Memory B cell (primary cell): ENCODE data around the gene AEBP2.
"Not testable (repeated sequence)": the region's sequence is repeated elsewhere in the genome, so short reads cannot be mapped to it uniquely, and the experiment has no call there.

Experiments used
- ATAC-seq: fragments of 150-1000 bp; cut with Tn5 transposase; 2 replicates; pipeline ENCODE4 v1.10.0; 2021; ENCODE audit warnings: low read depth, mild to moderate bottlenecking, moderate library complexity
- DNase-seq, 2 donors: peaks; one replicate each; pipeline ENCODE4 v3.0.0; 2022; ENCODE audit warnings: low spot score in 2 of 2
- H3K27ac Mint-ChIP-seq: one replicate; pipeline ENCODE4 v1.8.0; 2022; ENCODE audit warnings: mild to moderate bottlenecking, moderate library complexity, mixed read lengths
- H3K27me3 Mint-ChIP-seq: one replicate; pipeline ENCODE4 v1.8.0; 2022; ENCODE audit warnings: mixed read lengths
- H3K36me3 Mint-ChIP-seq: one replicate; pipeline ENCODE4 v1.8.0; 2022; ENCODE audit warnings: mild to moderate bottlenecking, mixed read lengths
- H3K4me1 Mint-ChIP-seq: one replicate; pipeline ENCODE4 v1.8.0; 2022; ENCODE audit warnings: mixed read lengths
- H3K4me3 Mint-ChIP-seq: one replicate; pipeline ENCODE4 v1.8.0; 2022; ENCODE audit warnings: mild to moderate bottlenecking, moderate library complexity, mixed read lengths
- H3K9me3 Mint-ChIP-seq: one replicate; pipeline ENCODE4 v1.8.0; 2022; ENCODE audit warnings: mixed read lengths

Gene AEBP2

GRCh38 chr12:19454837-19455236 is 15.5 kb downstream of the AEBP2 start:
- ATAC-seq (no peak), DNase-seq (no peak)
- Mint-ChIP-seq H3K4me3 (no peak overlapping the region), H3K27me3 (no peaks in the 10 kb centered on the region), H3K27ac (no peak overlapping the region), H3K36me3 (peaks cover 5% of the 10 kb centered on the region), H3K9me3 (no peaks in the 10 kb centered on the region), H3K4me1 (peaks cover 29% of the 10 kb centered on the region)

GRCh38 chr12:19456176-19456575 is 16.9 kb downstream of the AEBP2 start:
- no peak for DNase-seq
- peaks cover 5% of the 10 kb centered on the region for H3K36me3 Mint-ChIP-seq
- H3K4me3 Mint-ChIP-seq: no peak overlapping the region

GRCh38 chr12:19457561-19457960 is 18.3 kb downstream of the AEBP2 start:
- Mint-ChIP-seq H3K36me3 (peaks cover 5% of the 10 kb centered on the region), H3K4me1 (peaks cover 28% of the 10 kb centered on the region), H3K27ac (peak overlapping the region; percentile 18), H3K4me3 (no peak overlapping the region), H3K27me3 (no peaks in the 10 kb centered on the region), H3K9me3 (no peaks in the 10 kb centered on the region)
- DNase-seq (no peak), ATAC-seq (no peak)

More at GRCh38 chr12:19456176-19456575, 16.9 kb downstream of the AEBP2 start:
- Mint-ChIP-seq H3K9me3 (no peaks in the 10 kb centered on the region), H3K4me1 (peaks cover 27% of the 10 kb centered on the region), H3K27me3 (no peaks in the 10 kb centered on the region), H3K27ac (no peak overlapping the region)
- no peak for ATAC-seq

GRCh38 chr12:19458733-19459132 is 19.4 kb downstream of the AEBP2 start:
- Mint-ChIP-seq H3K4me1 (peaks cover 28% of the 10 kb centered on the region), H3K9me3 (no peaks in the 10 kb centered on the region), H3K27me3 (no peaks in the 10 kb centered on the region), H3K4me3 (no peak overlapping the region), H3K36me3 (peaks cover 10% of the 10 kb centered on the region), H3K27ac (peak overlapping the region; percentile 18)
- ATAC-seq (no peak), DNase-seq (no peak)

- H3K4me3 Mint-ChIP-seq: no peak overlapping the region
- no peak for ATAC-seq
- H3K36me3 Mint-ChIP-seq: peaks cover 15% of the 10 kb centered on the region
- H3K4me1 Mint-ChIP-seq: peaks cover 23% of the 10 kb centered on the region
- DNase-seq: no peak
- H3K9me3 Mint-ChIP-seq: no peaks in the 10 kb centered on the region
- H3K27me3 Mint-ChIP-seq: no peaks in the 10 kb centered on the region
- peak overlapping the region; percentile 78 for H3K27ac Mint-ChIP-seq
These were observed 22.7 kb downstream of the AEBP2 start for GRCh38 chr12:19461999-19462398.

- Mint-ChIP-seq H3K36me3 (peaks cover 15% of the 10 kb centered on the region), H3K27me3 (no peaks in the 10 kb centered on the region), H3K4me1 (peaks cover 19% of the 10 kb centered on the region), H3K4me3 (no peak overlapping the region), H3K9me3 (no peaks in the 10 kb centered on the region), H3K27ac (peak overlapping the region; percentile 78)
- no peak for DNase-seq
- no peak for ATAC-seq
These were observed 23.1 kb downstream of the AEBP2 start for GRCh38 chr12:19462406-19462805.

- Mint-ChIP-seq H3K27me3 (no peaks in the 10 kb centered on the region), H3K27ac (no peak overlapping the region), H3K36me3 (peaks cover 18% of the 10 kb centered on the region), H3K9me3 (no peaks in the 10 kb centered on the region), H3K4me3 (no peak overlapping the region), H3K4me1 (peaks cover 7% of the 10 kb centered on the region)
- no peak for DNase-seq
- no peak for ATAC-seq
These were observed 24.9 kb downstream of the AEBP2 start for GRCh38 chr12:19464192-19464580.

- ATAC-seq: no peak
- Mint-ChIP-seq H3K27ac (no peak overlapping the region), H3K9me3 (no peaks in the 10 kb centered on the region), H3K36me3 (peaks cover 18% of the 10 kb centered on the region), H3K27me3 (no peaks in the 10 kb centered on the region), H3K4me3 (no peak overlapping the region), H3K4me1 (peaks cover 7% of the 10 kb centered on the region)
- DNase-seq: no peak
These were observed 26.4 kb downstream of the AEBP2 start for GRCh38 chr12:19465711-19466110.

- Mint-ChIP-seq H3K9me3 (no peaks in the 10 kb centered on the region), H3K36me3 (peaks cover 43% of the 10 kb centered on the region), H3K27me3 (no peaks in the 10 kb centered on the region), H3K4me3 (no peak overlapping the region), H3K4me1 (peaks cover 17% of the 10 kb centered on the region), H3K27ac (peak overlapping the region; percentile 55)
- ATAC-seq (no peak), DNase-seq (no peak)
These were observed 34.9 kb downstream of the AEBP2 start for GRCh38 chr12:19474147-19474546.

- DNase-seq, ATAC-seq, H3K27me3 Mint-ChIP-seq, H3K4me3 Mint-ChIP-seq, H3K9me3 Mint-ChIP-seq: not testable (repeated sequence)
- H3K27ac Mint-ChIP-seq: peak overlapping the region; percentile 11
- peaks cover 17% of the 10 kb centered on the region for H3K4me1 Mint-ChIP-seq
- peaks cover 58% of the 10 kb centered on the region for H3K36me3 Mint-ChIP-seq
These were observed 36.7 kb downstream of the AEBP2 start for GRCh38 chr12:19475884-19476505.

GRCh38 chr12:19477071-19477470 is 37.8 kb downstream of the AEBP2 start:
- peak overlapping the region; percentile 10 for H3K27ac Mint-ChIP-seq
- H3K4me3 Mint-ChIP-seq: no peak overlapping the region
- no peak for ATAC-seq
- H3K27me3 Mint-ChIP-seq: no peaks in the 10 kb centered on the region
- DNase-seq: no peak
- peaks cover 21% of the 10 kb centered on the region for H3K4me1 Mint-ChIP-seq
- H3K36me3 Mint-ChIP-seq: peaks cover 66% of the 10 kb centered on the region
- peaks cover 4% of the 10 kb centered on the region for H3K9me3 Mint-ChIP-seq

- Mint-ChIP-seq H3K27me3 (no peaks in the 10 kb centered on the region), H3K27ac (no peak overlapping the region), H3K4me1 (peaks cover 40% of the 10 kb centered on the region), H3K9me3 (peaks cover 4% of the 10 kb centered on the region), H3K4me3 (no peak overlapping the region), H3K36me3 (peaks cover 58% of the 10 kb centered on the region)
- no peak for ATAC-seq
- no peak for DNase-seq
These were observed 41.2 kb downstream of the AEBP2 start for GRCh38 chr12:19480459-19480858.

GRCh38 chr12:19482036-19482435 is 42.7 kb downstream of the AEBP2 start:
- peak overlapping the region; percentile 27 for H3K4me3 Mint-ChIP-seq
- H3K27ac Mint-ChIP-seq: peak overlapping the region; percentile 84
- peaks cover 4% of the 10 kb centered on the region for H3K9me3 Mint-ChIP-seq
- H3K27me3 Mint-ChIP-seq: no peaks in the 10 kb centered on the region
- H3K36me3 Mint-ChIP-seq: peaks cover 54% of the 10 kb centered on the region
- DNase-seq: no peak
- H3K4me1 Mint-ChIP-seq: peaks cover 37% of the 10 kb centered on the region
- no peak for ATAC-seq

- Mint-ChIP-seq H3K27me3 (no peaks in the 10 kb centered on the region), H3K4me1 (peaks cover 31% of the 10 kb centered on the region), H3K27ac (peak overlapping the region; percentile 84), H3K9me3 (peaks cover 4% of the 10 kb centered on the region), H3K36me3 (peaks cover 50% of the 10 kb centered on the region), H3K4me3 (peak overlapping the region; percentile 33)
- peak; percentile 86 for ATAC-seq
- DNase-seq: peak in 1 of 2 donors; percentile 12
These were observed 43.3 kb downstream of the AEBP2 start for GRCh38 chr12:19482551-19483109.

GRCh38 chr12:19483727-19484126 is 44.4 kb downstream of the AEBP2 start:
- H3K36me3 Mint-ChIP-seq: peaks cover 43% of the 10 kb centered on the region
- peak overlapping the region; percentile 84 for H3K27ac Mint-ChIP-seq
- no peaks in the 10 kb centered on the region for H3K27me3 Mint-ChIP-seq
- H3K9me3 Mint-ChIP-seq: peaks cover 4% of the 10 kb centered on the region
- no peak for DNase-seq
- no peak for ATAC-seq
- no peak overlapping the region for H3K4me3 Mint-ChIP-seq
- peaks cover 26% of the 10 kb centered on the region for H3K4me1 Mint-ChIP-seq
